Medulla oblongata (tissue), 1 donor: ENCODE data around the gene TCIRG1.

Experiments used
- DNase-seq: peaks from one replicate; pipeline ENCODE4 v3.0.0-alpha.2; 2015; ENCODE audit errors: extremely low spot score

TCIRG1 gene

GRCh38 chr11:68037411-68038225 lies 1.2 kb upstream of the TCIRG1 start:
- DNase-seq, result peak; percentile 15

GRCh38 chr11:68038226-68038717 lies 553 bp upstream of the TCIRG1 start:
- DNase-seq, result no peak

- DNase-seq, result no peak
These were observed 781 bp downstream of the TCIRG1 start for GRCh38 chr11:68039526-68040086.

GRCh38 chr11:68040101-68040956 lies 1.5 kb downstream of the TCIRG1 start:
- DNase-seq, result peak; percentile 36

- no peak for DNase-seq
These were observed 2.2 kb downstream of the TCIRG1 start for GRCh38 chr11:68040957-68041591.

GRCh38 chr11:68041617-68042218 lies 2.9 kb downstream of the TCIRG1 start:
- DNase-seq, result no peak

- DNase-seq, result no peak
These were observed 3.6 kb downstream of the TCIRG1 start for GRCh38 chr11:68042219-68043028.

GRCh38 chr11:68043029-68043348 lies 4.2 kb downstream of the TCIRG1 start:
- DNase-seq, result no peak

- DNase-seq, result no peak
These were observed 4.7 kb downstream of the TCIRG1 start for GRCh38 chr11:68043349-68044144.

- DNase-seq, result no peak
These were observed 5.5 kb downstream of the TCIRG1 start for GRCh38 chr11:68044145-68044813.

- DNase-seq, result no peak
These were observed 6.1 kb downstream of the TCIRG1 start for GRCh38 chr11:68044898-68045351.

- DNase-seq, result no peak
These were observed 8.8 kb downstream of the TCIRG1 start for GRCh38 chr11:68047437-68048290.

- no peak for DNase-seq
These were observed 10.1 kb downstream of the TCIRG1 start for GRCh38 chr11:68048681-68049508.

GRCh38 chr11:68049509-68050370 lies 10.9 kb downstream of the TCIRG1 start:
- DNase-seq, result no peak

- no peak for DNase-seq
These were observed 11.6 kb downstream of the TCIRG1 start for GRCh38 chr11:68050371-68050841.
